AG04450 (cell line): ENCODE results near the gene KIR2DL1. TPM values are rescaled to one million over a fixed set of nuclear protein-coding genes. Genes with fewer than 3 reads are reported as not detected.

Experiments
- CTCF ChIA-PET: fragments of 300-600, 350-600 bp; formaldehyde crosslinking; extraction: SDS; loops from one replicate; lab custom pipeline; 2022; ENCODE audit warnings: antibody characterized with exemption, inconsistent platforms; lab: Charles Lee
- POLR2A ChIA-PET: fragments of 350-600 bp; formaldehyde crosslinking; extraction: SDS; loops from one replicate; lab custom pipeline; 2021; ENCODE audit warnings: antibody characterized with exemption, inconsistent platforms; lab: Yijun Ruan, JAX
- DNase-seq: peaks from one replicate; pipeline ENCODE4 v3.0.0-alpha.2; 2011; ENCODE audit warnings: low read depth, low spot score
- H3K27ac ChIP-seq: one replicate; pipeline ENCODE4 v1.5.1; 2012; ENCODE audit warnings: low read depth, low read length, control low read depth
- H3K27me3 ChIP-seq: one replicate; pipeline ENCODE4 v1.6.0; 2012; ENCODE audit warnings: low read length; ENCODE audit not compliant: control insufficient read depth, insufficient read depth
- H3K4me3 ChIP-seq: 2 replicates; pipeline ENCODE4 v1.5.1; 2011; ENCODE audit warnings: mild to moderate bottlenecking, low read depth, low read length, control low read depth
- H3K9me3 ChIP-seq: 2 replicates; pipeline ENCODE4 v1.5.1; 2012; ENCODE audit warnings: low read length; ENCODE audit not compliant: control insufficient read depth, insufficient read depth
- CTCF ChIP-seq: IDR thresholded peaks from 2 replicates; pipeline ENCODE4 v1.5.1; 2011; ENCODE audit warnings: low read depth, low read length, control low read depth, inconsistent platforms
- polyA plus RNA-seq: library from polyadenylated mRNA; depleted of rRNA; stranded (reverse); fragments of >200 nt; gene quantifications from 2 replicates; pipeline ENCODE4 v1.2.3, GENCODE V29; 2011

KIR2DL1 gene
- polyA plus RNA-seq, 1 experiment = not detected

- Histone ChIP-seq H3K9me3 (peaks cover 35% of the 10 kb centered on the region; the same call in 1 of the 2 replicates), H3K27me3 (no peaks in the 10 kb centered on the region), H3K4me3 (no peak overlapping the region), H3K27ac (no peak overlapping the region)
- ChIA-PET CTCF (interaction anchor here (0.6 kb wide), 1 partner anchor 311 kb away, joined by 5 read pairs; no protein-coding TSS in a partner anchor), POLR2A (no interaction called here)
- no peak for DNase-seq
- no peak for TF ChIP-seq CTCF
Measured at GRCh38 chr19:54792814-54793213, 23.2 kb downstream of the KIR2DL1 start.

- no peak for DNase-seq
- Histone ChIP-seq H3K27me3 (no peaks in the 10 kb centered on the region), H3K27ac (no peak overlapping the region), H3K9me3 (peaks cover 30% of the 10 kb centered on the region; the same call in 1 of the 2 replicates), H3K4me3 (no peak overlapping the region)
- ChIA-PET CTCF (no interaction called here), POLR2A (no interaction called here)
- no peak for TF ChIP-seq CTCF
Measured at GRCh38 chr19:54795758-54796157, 26.2 kb downstream of the KIR2DL1 start.

- no peak for TF ChIP-seq CTCF
- Histone ChIP-seq H3K9me3 (peaks cover 46% of the 10 kb centered on the region), H3K4me3 (no peak within 1 kb of the TSS), H3K27ac (no peak within 1 kb of the TSS), H3K27me3 (no peaks in the 10 kb centered on the region)
- DNase-seq = no peak
- POLR2A ChIA-PET = no interaction called here
- CTCF ChIA-PET = no interaction called here
Measured at GRCh38 chr19:54803410-54803809, 33.8 kb downstream of the KIR2DL1 start, which contains the start of gene KIR2DL4. KIR2DL4 (plus strand) TSS chr19:54803610; CDS start chr19:54803652, 42 bp downstream.

GRCh38 chr19:54804101-54804500 lies 34.5 kb downstream of the KIR2DL1 start:
- TF ChIP-seq CTCF = no peak
- Histone ChIP-seq H3K27ac (no peak overlapping the region), H3K9me3 (peaks cover 51% of the 10 kb centered on the region), H3K27me3 (no peaks in the 10 kb centered on the region), H3K4me3 (no peak overlapping the region)
- POLR2A ChIA-PET = no interaction called here
- no peak for DNase-seq
- CTCF ChIA-PET = no interaction called here

GRCh38 chr19:54804571-54804970 lies 35.0 kb downstream of the KIR2DL1 start:
- H3K27me3 ChIP-seq = no peaks in the 10 kb centered on the region
- no peak overlapping the region for H3K27ac ChIP-seq
- ChIA-PET CTCF (no interaction called here), POLR2A (no interaction called here)
- H3K9me3 ChIP-seq = peaks cover 55% of the 10 kb centered on the region
- TF ChIP-seq CTCF = no peak
- no peak for DNase-seq
- H3K4me3 ChIP-seq = no peak overlapping the region
